ENCODE measurements around the gene CNNM2.
"Not testable (repeated sequence)": the region's sequence is repeated elsewhere in the genome, so short reads cannot be mapped to it uniquely, and the experiment has no call there.

GRCh38 chr10:102964064-102964463, 46.0 kb downstream of the CNNM2 start:
- not testable (repeated sequence) for TF ChIP-seq SIN3A (IDR thresholded peaks at IDR 0.05; ENCODE audit: low read depth); CTCF (IDR thresholded peaks at IDR 0.05 in 2 of 3, conservative IDR thresholded peaks at IDR 0.05 in 1 of 3; ENCODE audit: borderline replicate concordance in 1 of 3, insufficient read depth in 1 of 3, low read depth in 2 of 3, low read length in 2 of 3); JUND (IDR thresholded peaks at IDR 0.05)
